Astrocyte (in vitro differentiated cells and primary cell): ENCODE measurements around the gene ABHD2.

Experiments used
- EZH2 ChIP-seq: IDR thresholded peaks from 2 replicates; pipeline ENCODE4 v1.6.1; 2012; ENCODE audit warnings: mild to moderate bottlenecking, low read length, inconsistent platforms; ENCODE audit not compliant: insufficient read depth
- TF ChIP-seq, protein P1 (sequence below): IDR thresholded peaks from 2 replicates; pipeline ENCODE4 v1.5.1; 2011; ENCODE audit warnings: low read depth, mild to moderate bottlenecking, inconsistent platforms, low read length, moderate library complexity; ENCODE audit not compliant: insufficient read depth

DNA sequence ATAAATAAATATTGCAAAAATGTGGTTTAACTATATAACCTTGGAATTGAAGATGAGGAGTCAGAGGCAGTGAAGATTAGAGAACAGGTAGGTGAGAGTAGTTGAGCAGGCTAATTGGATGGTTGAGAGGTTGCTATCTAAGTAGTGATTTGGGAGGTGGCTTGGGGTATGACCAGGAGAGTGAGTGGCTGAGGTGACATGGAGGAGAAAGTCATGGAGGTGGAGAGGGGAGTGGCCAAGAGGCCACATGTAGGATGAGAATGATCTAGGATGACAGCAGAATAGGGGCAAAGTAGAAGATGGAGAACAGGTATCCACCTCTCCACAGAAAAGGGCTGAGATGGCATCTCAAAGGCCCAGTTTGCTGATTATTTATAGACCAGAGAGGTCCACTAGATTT lies 143.6 kb downstream of the ABHD2 start:
- TF ChIP-seq, protein P1, sequence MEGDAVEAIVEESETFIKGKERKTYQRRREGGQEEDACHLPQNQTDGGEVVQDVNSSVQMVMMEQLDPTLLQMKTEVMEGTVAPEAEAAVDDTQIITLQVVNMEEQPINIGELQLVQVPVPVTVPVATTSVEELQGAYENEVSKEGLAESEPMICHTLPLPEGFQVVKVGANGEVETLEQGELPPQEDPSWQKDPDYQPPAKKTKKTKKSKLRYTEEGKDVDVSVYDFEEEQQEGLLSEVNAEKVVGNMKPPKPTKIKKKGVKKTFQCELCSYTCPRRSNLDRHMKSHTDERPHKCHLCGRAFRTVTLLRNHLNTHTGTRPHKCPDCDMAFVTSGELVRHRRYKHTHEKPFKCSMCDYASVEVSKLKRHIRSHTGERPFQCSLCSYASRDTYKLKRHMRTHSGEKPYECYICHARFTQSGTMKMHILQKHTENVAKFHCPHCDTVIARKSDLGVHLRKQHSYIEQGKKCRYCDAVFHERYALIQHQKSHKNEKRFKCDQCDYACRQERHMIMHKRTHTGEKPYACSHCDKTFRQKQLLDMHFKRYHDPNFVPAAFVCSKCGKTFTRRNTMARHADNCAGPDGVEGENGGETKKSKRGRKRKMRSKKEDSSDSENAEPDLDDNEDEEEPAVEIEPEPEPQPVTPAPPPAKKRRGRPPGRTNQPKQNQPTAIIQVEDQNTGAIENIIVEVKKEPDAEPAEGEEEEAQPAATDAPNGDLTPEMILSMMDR: no peak
- TF ChIP-seq EZH2: no peak
